Testis (tissue), 3 donors: ENCODE results near the gene RHBDD1. TPM values are rescaled to one million over a fixed set of nuclear protein-coding genes. Genes with fewer than 3 reads are reported as not detected.

Experiments
- DNase-seq: peaks from one replicate; pipeline ENCODE4 v3.0.0-alpha.2; 2019
- H3K27ac ChIP-seq, 2 donors: fragments of 200-600 bp; sonication (generic); one replicate each; pipeline ENCODE4 v1.5.1; 2019
- H3K27me3 ChIP-seq: fragments of 200-600 bp; sonication (generic); one replicate; pipeline ENCODE4 v1.5.1; 2019
- H3K36me3 ChIP-seq: fragments of 200-600 bp; sonication (generic); one replicate; pipeline ENCODE4 v1.5.1; 2017; ENCODE audit warnings: low read depth; ENCODE audit errors: missing control alignments
- H3K4me1 ChIP-seq: fragments of 200-600 bp; sonication (generic); one replicate; pipeline ENCODE4 v1.5.1; 2019
- H3K4me3 ChIP-seq, 2 donors: fragments of 200-600 bp; sonication (generic); one replicate each; pipeline ENCODE4 v1.5.1; 2017 to 2019
- H3K9me3 ChIP-seq: fragments of 200-600 bp; sonication (generic); one replicate; pipeline ENCODE4 v1.5.1; 2017
- CTCF ChIP-seq, 3 experiments: fragments of 450-650 bp in 2 of 3; fragments of 200-600 bp in 1 of 3; sonication (generic) in 1 of 3; IDR thresholded peaks; one replicate each; pipeline ENCODE4 v1.5.1; 2016 to 2019; ENCODE audit warnings: antibody characterized with exemption in 3 of 3, mild to moderate bottlenecking in 2 of 3, moderate library complexity in 1 of 3
- POLR2A ChIP-seq: fragments of 450-650 bp; IDR thresholded peaks from one replicate; pipeline ENCODE4 v1.6.1; 2017; ENCODE audit warnings: antibody characterized with exemption, mild to moderate bottlenecking, moderate library complexity
- WGBS, 2 donors: methylation state at CpG; one replicate each; pipeline ENCODE4 v1.1.5; 2018; 5-methylcytosine and 5-hydroxymethylcytosine counted together
- intact Hi-C: fragments of 100-400 bp; cut with DNase I; formaldehyde crosslinking; loops from one replicate; pipeline ENCODE4 v1.15.1; 2023; ENCODE audit warnings: low total_unique reads
- polyA plus RNA-seq: library from polyadenylated mRNA; stranded (reverse); fragments of 350-450 nt; fragmentation: Illumina TruSeq; extraction: RNeasy Lipid Tissue Mini Kit (QIAGEN cat#74804); gene quantifications from one replicate; pipeline ENCODE4 v1.2.3, GENCODE V29; 2014; ENCODE audit warnings: low read depth, low replicate concordance; ENCODE audit not compliant: insufficient read depth
- total RNA-seq, 2 donors: library from RNA; depleted of rRNA; stranded (reverse); fragments of >200 nt; gene quantifications; one replicate each; pipeline ENCODE4 v1.2.3, GENCODE V29; 2016

Gene RHBDD1
- total and polyA plus RNA-seq, 3 donors from 2014 or later = 38.0 to 49.8 (median 43.4) TPM

GRCh38 chr2:226888378-226888965 lies 52.6 kb downstream of the RHBDD1 start:
- Histone ChIP-seq H3K36me3 (no peaks in the 10 kb centered on the region), H3K27ac (no peak overlapping the region), H3K27me3 (no peaks in the 10 kb centered on the region), H3K4me1 (no peaks in the 10 kb centered on the region), H3K4me3 (no peak overlapping the region), H3K9me3 (no peaks in the 10 kb centered on the region)
- no peak for TF ChIP-seq CTCF (IDR thresholded peaks at IDR 0.05)
- TF ChIP-seq POLR2A = no peak
- intact Hi-C loops = no loop called here
- WGBS, 2 donors = 84 to 87% methylated on average over 2 of the region's 2 CpGs
- no peak for DNase-seq

- Histone ChIP-seq H3K9me3 (no peaks in the 10 kb centered on the region), H3K27ac (no peak overlapping the region), H3K4me1 (no peaks in the 10 kb centered on the region), H3K4me3 (no peak overlapping the region), H3K36me3 (no peaks in the 10 kb centered on the region), H3K27me3 (no peaks in the 10 kb centered on the region)
- intact Hi-C loops = no loop called here
- 86 to 91% methylated on average over 4 of the region's 4 CpGs for WGBS, 2 donors
- no peak for DNase-seq
- no peak for TF ChIP-seq CTCF (IDR thresholded peaks at IDR 0.05)
- no peak for TF ChIP-seq POLR2A
Measured at GRCh38 chr2:226888971-226889370, 53.1 kb downstream of the RHBDD1 start.

GRCh38 chr2:226890286-226890685 lies 54.4 kb downstream of the RHBDD1 start:
- intact Hi-C loops = no loop called here
- no peaks in the 10 kb centered on the region for H3K36me3 ChIP-seq
- WGBS, 2 donors = 89 to 96% methylated on average over 1 of the region's 1 CpG
- no peak overlapping the region for H3K4me3 ChIP-seq
- no peak for DNase-seq
- no peaks in the 10 kb centered on the region for H3K4me1 ChIP-seq
- no peak overlapping the region for H3K27ac ChIP-seq
- H3K9me3 ChIP-seq = no peaks in the 10 kb centered on the region
- no peaks in the 10 kb centered on the region for H3K27me3 ChIP-seq
- TF ChIP-seq CTCF (IDR thresholded peaks at IDR 0.05) = no peak
- no peak for TF ChIP-seq POLR2A

GRCh38 chr2:226891780-226892590 lies 56.1 kb downstream of the RHBDD1 start:
- no peak for DNase-seq
- TF ChIP-seq POLR2A (no peak), CTCF (IDR thresholded peaks at IDR 0.05) (no peak)
- WGBS, 2 donors = 88 to 89% methylated on average over 2 of the region's 2 CpGs

More at GRCh38 chr2:226891780-226892590, 56.1 kb downstream of the RHBDD1 start:
- Histone ChIP-seq H3K27me3 (no peaks in the 10 kb centered on the region), H3K36me3 (no peaks in the 10 kb centered on the region), H3K27ac (no peak overlapping the region), H3K4me1 (no peaks in the 10 kb centered on the region), H3K4me3 (no peak overlapping the region), H3K9me3 (no peaks in the 10 kb centered on the region)
- intact Hi-C loops = no loop called here
